ENCODE measurements around the gene TRIM72.
"Not testable (repeated sequence)": the region's sequence is repeated elsewhere in the genome, so short reads cannot be mapped to it uniquely, and the experiment has no call there.

TRIM72 gene

DNA sequence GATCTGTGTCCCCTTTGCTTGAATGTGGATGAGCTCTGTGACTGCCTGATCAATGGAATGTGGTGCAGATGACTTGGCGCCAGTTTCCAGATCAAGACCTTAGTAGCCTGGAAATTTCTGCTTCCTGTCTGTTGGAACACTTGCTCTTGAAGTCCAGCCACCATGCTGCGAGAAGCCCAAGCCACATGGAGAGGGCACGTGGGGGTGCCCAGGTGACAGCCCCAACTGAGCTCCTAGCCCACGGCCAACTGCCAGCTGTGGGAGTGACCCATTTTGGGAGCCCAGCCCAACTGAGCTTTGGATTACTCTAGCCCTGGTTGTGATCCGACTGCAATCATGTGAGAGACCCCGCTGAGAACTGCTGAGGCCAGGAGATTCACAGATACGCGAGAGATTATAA is 42.5 kb downstream of the TRIM72 start:
- DNase-seq (ENCODE audit: low read depth in 2 of 2), result no peak

DNA sequence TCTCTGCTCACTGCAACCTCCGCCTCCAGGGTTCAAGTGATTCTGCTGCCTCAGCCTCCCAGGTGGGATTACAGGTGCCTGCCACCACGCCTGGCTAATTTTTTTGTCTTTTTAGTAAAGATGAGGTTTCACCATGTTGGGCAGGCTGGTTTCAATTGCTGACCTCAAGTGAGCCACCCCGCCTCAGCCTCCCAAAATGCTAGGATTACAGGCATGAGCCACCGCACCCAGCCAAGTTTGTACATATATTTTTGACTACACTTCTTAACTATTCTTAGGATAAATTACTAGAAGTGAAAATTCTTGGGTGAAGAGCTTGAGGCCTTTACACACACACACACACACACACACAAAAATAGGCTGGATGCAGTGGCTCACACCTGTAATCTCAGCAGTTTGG is 44.4 kb downstream of the TRIM72 start:
- DNase-seq (ENCODE audit: low read depth in 2 of 2), result no peak

DNA sequence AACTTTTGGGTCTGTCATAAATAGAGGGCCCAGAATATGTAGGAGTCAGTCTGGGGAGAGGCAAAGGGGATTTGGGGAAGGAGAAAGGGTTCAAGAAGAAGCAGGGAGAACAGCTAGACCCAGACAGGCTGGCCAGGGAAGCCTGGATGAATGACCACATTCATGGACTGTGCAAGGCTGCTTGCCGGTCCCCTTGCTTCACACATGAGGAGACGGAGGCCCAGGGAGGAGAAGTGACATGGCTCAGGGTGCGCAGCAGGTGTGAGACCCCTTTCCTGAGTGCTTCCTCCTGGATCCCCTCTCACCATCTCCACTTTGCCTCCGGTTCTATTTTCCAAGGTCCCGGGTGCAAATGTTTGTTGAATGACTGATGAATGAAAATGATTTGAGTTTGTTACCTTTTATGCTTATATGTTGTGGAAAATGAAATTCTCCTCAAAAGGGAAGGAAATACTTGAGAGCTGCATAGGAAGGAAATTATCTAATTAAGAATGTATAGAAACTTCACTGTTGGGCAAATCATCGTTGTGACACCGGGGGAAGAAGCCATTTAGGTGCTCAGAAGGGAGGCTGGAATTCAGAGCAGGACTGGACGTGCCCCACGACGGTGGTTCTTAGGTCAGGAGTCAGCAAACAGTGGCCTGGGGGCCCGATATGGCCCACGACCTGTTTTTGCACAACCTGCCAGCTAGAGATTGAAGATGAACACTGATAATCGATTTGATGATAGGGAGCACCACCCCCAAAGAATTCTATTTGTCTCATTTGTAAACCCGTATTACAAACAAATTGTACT is 46.4 kb downstream of the TRIM72 start:
- DNase-seq (ENCODE audit: low read depth in 2 of 2), result no peak

- no peak for DNase-seq (ENCODE audit: low read depth in 2 of 2)
These were observed 48.2 kb downstream of the TRIM72 start for GRCh38 chr16:31262084-31262483.

GRCh38 chr16:31265329-31266245 is 51.7 kb downstream of the TRIM72 start:
- DNase-seq (ENCODE audit: low read depth in 2 of 2), result no peak

DNA sequence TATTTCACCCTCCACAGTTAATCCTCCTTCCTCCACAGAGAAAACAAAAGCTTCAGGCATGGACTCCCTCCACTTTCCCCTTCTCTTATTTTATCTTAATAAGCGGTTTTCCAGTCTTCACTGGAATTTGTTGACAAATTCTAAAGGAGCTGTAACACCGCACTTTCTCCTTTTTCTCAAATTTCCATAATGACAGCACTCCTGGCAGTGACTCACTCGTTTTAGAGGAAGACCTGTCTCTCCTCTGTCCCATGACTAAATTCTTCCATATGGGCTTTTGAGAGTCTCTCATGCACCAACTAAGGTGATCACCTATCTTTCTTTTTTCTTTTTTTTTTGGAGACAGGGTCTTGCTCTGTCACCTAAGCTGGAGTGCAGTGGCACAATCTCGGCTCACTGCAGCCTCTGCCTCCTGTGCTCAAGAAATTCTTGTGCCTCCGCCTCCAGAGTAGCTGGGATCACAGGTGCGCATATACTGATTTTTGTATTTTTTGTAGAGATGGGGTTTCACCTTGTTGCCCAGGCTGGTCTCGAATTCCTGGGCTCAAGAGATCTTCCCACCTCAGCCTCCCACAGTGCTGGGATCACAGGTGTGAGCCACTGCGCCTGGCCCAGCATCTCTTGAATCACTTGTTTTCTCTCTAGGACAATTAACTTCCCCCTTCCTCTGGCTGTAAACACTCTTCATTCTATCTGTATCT is 53.6 kb downstream of the TRIM72 start:
- DNase-seq (ENCODE audit: low read depth in 2 of 2), result no peak

GRCh38 chr16:31268033-31268365 is 54.1 kb downstream of the TRIM72 start:
- DNase-seq (ENCODE audit: low read depth in 2 of 2), result no peak

DNA sequence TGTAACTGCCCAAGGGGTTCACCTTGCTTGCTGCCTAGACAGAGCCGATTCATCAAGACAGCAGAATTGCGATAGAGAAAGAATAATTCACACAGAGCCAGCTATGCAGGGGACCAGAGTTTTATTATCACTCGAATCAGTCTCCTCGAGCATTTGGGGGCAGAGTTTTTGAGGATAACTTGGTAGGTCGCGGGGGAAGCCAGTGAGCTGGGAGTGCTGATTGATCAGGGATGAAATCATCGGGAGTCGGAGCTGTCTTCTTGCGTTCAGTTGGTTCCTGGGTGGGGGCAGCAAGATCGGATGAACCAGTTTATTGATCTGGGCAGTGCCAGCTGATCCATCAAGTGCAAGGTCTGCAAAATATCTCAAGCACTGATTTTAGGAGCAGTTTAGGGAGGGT is 55.0 kb downstream of the TRIM72 start:
- no peak for DNase-seq (ENCODE audit: low read depth in 2 of 2)

- no peak for DNase-seq (ENCODE audit: low read depth in 2 of 2)
These were observed 55.6 kb downstream of the TRIM72 start for GRCh38 chr16:31269541-31269940.

DNA sequence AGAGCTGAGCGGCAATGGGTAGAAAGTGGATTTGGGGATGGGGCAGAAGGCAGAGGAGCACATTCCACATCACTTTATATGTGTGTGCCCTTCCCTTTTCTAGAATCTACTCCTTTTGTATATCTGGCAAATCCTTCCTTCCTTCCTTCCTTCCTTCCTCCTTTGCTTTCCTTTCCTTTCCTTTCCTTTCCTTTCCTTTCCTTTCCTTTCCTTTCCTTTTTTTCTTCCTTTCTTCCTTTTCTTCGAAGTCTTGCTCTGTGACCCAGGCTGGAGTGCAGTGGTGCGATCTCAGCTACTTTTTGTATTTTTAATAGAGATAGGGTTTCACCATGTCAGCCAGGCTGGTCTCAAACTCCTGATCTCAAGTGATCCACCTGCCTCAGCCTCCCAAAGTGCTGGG is 56.1 kb downstream of the TRIM72 start:
- not testable (repeated sequence) for DNase-seq (ENCODE audit: low read depth in 2 of 2)

GRCh38 chr16:31270795-31271194 is 56.9 kb downstream of the TRIM72 start:
- DNase-seq (ENCODE audit: low read depth in 2 of 2), result no peak

DNA sequence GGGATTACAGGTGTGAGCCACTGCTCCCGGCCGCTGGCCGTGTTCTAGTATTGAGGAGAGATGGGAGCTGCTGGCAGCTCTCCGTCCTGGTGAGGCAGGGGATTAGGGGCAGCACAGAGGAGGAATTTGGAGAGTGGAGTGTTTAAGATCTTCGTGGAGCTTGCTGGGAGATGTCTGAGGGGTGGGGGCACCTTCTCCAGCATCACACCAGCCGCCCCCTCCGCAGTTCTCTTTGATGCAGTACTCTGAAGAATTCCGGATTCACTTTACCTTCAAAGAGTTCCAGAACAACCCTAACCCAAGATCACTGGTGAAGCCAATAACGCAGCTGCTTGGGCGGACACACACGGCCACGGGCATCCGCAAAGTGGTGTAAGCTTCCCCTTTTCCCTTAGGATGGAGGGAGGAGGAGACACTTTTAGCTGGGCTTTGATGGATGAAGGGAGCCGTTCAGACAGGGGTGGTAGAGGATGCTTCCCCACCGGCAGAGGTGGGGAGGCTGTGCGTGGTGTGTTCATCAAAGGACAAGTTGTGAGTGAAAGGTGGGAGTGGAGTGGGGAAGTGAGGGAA is 57.8 kb downstream of the TRIM72 start:
- no peak for DNase-seq (ENCODE audit: low read depth in 2 of 2)

DNA sequence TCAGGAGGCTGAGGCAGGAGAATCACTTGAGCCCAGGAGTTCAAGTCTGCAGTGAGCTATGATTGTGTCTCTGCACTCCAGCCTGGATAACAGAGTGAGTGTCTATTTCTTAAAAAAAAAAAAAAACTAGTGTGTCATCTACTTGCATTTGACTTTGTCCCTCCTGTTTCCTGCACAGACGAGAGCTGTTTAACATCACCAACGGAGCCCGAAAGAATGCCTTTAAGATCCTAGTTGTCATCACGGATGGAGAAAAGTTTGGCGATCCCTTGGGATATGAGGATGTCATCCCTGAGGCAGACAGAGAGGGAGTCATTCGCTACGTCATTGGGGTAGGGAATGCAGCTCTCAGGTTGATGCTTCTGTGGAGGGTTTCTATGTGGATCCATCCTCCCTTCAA is 59.3 kb downstream of the TRIM72 start:
- no peak for DNase-seq (ENCODE audit: low read depth in 2 of 2)

- DNase-seq (ENCODE audit: low read depth in 2 of 2), result no peak
These were observed 59.8 kb downstream of the TRIM72 start for GRCh38 chr16:31273676-31274075.

- no peak for DNase-seq (ENCODE audit: low read depth in 2 of 2)
These were observed 61.2 kb downstream of the TRIM72 start for GRCh38 chr16:31274831-31275816.

- DNase-seq (ENCODE audit: low read depth in 2 of 2), result no peak
These were observed 62.7 kb downstream of the TRIM72 start for GRCh38 chr16:31276600-31276999.

- no peak for DNase-seq (ENCODE audit: low read depth in 2 of 2)
These were observed 63.8 kb downstream of the TRIM72 start for GRCh38 chr16:31277659-31278260.

DNA sequence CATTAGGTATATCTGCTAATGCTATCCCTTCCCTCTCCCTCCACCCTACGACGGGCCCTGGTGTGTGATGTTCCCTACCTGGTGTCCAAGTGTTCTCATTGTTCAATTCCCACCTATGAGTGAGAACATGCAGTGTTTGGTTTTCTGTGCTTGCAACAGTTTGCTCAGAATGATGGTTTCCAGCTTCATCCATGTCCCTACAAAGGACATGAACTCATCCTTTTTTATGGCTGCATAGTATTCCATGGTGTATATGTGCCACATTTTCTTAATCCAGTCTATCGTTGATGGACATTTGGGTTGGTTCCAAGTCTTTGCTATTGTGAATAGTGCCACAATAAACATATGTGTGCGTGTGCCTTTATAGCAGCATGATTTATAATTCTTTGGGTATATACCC is 64.9 kb downstream of the TRIM72 start:
- DNase-seq (ENCODE audit: low read depth in 2 of 2), result not testable (repeated sequence)
